Smooth muscle cell of the brain vasculature (primary cell): Measurements from ENCODE around the gene RHOU.
"Not testable (repeated sequence)": the region's sequence is repeated elsewhere in the genome, so short reads cannot be mapped to it uniquely, and the experiment has no call there.

Source experiments
- DNase-seq: peaks from one replicate; pipeline ENCODE4 v3.0.0-alpha.2; 2012; ENCODE audit warnings: low read depth, low spot score

RHOU gene

DNA sequence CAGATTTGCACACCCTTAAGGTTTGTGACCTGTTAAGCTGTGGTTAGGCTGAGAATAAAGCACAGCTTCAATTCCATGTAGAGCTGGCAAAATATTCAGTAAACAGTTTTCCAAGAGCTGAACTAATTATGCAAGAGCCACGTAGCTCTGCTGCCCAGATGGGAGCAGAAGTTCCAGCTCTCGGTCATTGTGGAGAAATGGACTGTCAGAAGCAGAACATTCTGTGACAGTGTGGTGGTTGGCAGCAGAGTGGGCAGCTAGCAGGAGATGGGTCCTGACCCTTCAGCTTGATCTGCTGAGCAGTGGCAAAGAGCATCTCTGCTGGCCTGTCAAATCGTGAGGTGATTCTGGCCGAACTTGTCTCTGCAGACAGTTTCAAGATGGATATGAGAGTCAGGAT is 23.2 kb downstream of the RHOU start:
- DNase-seq: no peak

DNA sequence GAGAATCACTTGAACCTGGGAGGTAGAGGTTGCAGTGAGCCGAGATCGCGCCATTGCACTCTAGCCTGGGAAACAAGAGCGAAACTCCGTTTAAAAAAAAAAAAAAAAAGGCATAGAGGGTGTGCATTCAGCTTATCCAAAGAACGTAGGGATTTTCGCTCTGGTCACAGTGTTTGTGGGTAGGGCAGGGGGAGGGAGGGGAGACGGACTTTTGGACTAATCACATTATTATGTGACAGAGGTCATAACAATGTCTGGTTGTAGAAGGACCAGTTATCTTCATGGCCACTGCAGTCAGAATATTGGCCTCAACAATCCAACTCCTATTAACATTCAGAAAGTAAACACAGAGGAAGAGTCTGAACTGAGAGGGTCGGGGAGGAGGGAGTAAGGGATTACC is 25.7 kb downstream of the RHOU start:
- no peak for DNase-seq

DNA sequence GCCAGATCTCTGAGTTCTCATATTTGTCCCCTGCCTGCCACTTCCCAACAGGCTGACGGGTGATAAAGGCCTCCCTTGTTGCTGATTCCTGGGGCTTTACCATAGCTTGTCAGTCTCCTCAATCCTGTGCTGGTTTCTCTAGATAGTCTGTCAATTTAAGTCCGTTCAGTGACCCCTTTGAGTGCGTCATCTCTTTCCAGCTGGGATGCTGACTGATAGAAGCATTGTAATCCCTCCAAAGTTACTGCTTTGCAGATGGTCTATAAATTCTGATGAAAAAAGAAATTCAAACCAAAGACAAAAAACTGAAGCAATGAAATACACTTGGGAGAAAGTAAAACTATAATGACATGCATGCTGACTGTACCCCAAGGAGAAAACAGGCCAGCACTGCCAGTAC is 28.3 kb downstream of the RHOU start:
- no peak for DNase-seq

DNA sequence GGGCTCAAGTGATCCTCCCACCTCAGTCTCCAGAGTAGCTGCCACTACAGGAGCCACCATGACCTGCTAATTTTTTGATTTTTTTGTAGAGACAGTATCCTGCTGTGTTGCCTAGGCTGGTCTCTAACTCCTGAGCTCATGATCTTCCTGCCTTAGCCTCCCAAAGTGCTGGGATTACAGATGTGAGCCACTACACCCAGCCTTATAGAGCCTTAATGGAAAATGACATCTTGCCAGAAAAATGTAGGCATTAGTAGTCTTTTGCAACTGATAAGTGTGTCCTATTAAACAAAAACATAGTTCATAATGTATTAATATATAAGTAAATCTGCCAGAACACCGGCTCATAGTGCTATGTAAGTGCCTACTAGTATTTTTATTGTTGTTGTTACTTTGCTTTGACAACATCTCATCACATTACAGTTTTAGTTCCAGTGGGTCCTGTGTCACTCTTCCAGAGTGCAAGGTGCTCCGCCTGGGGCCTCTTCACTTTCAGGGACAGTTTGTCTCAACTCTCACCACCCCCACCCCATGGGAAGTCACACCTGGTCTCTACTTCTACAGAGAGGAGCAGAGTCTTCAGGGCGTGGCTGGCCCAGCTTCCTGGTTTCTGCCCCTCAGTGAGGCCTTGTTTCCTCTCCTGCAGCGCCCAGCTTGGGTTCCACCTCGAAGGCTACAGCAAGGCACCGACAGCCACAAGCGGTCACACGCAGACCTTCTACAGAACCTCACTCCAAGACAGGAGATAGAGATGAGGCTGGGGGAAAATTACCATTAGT is 30.1 kb downstream of the RHOU start:
- DNase-seq: no peak

DNA sequence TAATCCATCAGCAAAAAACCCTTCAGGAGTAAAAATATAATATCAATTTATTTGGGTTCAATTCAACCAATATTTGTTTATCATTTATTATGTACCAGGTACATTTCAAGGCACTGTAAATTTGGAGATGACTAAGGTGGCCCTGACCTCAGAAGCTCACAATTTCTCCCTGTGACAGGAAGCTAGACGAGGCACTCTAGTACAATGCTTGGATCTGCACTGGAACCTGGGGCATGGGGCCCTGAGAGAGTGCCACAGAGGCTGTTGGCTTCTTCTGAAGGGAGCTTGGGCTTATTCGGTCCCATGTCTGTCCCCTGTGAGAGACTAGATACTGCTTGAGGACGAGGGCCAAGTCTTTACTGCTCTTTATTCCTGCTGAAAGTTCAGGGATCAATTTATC is 31.5 kb downstream of the RHOU start:
- DNase-seq: no peak

DNA sequence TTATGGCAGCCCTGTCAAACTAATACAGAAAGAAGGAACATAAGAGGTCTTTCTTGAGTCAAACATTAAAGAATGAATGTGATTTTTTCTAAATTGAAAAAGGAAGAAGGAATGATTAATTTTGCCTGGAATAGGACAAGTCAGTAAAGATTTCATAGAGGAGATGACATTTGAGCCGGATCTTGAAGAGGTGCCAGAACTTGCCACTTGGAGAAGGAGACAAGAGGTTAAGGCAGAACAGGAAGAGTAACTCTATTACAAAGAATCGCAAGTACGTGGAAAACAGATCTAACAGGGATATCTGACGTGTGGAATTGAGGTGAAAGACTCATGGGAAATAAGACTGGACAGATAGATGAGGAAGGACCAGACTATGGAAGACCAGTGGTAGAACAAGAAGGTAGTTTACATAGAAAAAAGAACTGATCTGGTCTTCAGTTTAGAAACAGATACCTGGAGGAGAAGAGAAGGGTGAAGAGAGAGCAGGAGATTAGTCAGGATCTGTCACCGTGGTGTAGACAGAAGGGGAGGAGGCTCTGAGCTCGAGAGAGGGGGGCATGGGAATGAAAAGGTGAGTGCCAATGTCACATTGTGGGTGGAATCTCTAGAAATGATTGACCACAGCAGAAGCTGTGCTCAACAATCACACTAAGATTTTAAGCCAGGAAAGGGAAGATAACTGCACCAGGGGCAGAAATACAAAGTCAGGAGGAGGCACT is 32.5 kb downstream of the RHOU start:
- DNase-seq: no peak

DNA sequence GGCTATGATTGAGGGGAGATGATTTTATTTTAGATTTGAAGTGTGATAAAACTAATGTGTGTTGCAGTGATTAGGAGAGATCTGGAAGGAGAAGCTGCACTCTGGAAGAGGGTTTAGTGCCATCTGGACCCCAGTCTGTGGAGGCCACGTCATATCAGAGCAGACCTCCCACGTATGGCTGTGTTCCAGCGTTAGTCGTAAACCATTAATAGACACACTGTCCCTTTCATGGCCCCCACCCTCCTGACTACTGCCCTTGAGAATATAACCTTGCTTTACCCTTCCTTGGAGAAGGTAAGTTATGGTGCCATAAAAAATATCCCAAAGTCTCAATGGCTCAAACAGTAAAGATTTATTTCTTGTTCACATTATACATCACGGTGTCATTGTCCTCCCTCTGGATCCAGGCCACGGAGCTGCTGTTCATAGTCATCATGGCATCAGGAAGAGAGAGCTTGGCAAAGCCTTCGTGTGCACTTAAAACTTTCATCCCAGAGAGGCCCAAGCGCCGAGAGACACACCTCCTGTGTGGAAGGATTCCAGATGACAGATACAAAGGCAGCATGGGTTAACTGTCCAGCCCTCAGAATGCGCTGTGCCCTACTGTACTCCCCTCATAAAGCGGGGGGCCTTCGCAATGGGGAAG is 33.2 kb downstream of the RHOU start:
- no peak for DNase-seq

DNA sequence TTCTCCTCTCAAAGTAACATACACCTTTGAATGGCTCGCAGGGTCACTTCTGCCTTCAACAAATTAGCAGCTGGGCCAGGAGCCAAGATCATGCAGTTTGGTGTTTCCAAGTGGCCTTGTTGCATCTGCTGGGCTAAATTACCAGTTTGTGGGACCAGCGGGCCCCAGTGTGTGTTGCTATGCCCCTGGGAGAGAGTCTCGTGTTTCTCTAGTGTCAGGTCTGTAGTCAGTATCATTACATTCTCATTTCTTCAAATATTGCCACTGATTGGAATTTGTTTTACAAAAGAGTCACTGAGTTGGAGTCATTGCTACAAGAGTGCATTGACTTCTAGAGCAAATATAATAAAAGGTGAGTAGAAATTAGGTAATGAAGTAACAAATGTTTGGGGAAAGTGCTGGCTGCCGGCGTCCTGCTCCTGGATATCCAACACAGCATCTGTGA is 35.5 kb downstream of the RHOU start:
- no peak for DNase-seq

DNA sequence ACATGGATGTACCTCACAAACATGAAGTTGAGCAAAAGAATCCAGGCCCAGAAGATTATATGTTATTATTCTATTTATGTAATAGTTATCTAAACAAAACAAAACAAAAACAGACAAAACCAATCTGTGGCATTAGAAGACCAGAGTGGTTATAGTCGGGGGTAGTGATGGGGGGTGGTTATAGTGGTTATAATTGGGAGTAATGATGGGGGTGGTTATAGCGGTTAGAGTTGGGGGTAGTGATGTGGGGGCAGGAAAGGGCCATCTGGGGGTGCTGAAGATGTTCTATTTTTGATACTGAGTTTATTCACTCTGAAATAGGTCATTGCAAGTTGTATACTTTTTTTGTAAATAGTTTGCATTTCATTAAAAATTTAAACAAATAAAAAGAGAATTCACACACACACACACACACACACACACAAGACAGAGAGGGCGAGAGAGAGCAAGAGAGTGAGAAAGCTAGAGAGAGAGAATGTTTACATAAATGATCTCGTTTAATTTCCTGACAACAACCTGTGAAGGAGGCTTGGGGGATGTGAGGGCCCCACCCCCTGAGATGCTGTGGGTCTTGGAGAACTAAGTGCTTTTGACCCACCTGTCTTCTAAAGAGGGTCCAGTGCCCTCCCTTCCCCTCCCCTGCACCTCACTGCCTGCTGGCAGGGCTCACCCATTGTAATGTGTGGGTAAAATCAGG is 37.4 kb downstream of the RHOU start:
- no peak for DNase-seq

DNA sequence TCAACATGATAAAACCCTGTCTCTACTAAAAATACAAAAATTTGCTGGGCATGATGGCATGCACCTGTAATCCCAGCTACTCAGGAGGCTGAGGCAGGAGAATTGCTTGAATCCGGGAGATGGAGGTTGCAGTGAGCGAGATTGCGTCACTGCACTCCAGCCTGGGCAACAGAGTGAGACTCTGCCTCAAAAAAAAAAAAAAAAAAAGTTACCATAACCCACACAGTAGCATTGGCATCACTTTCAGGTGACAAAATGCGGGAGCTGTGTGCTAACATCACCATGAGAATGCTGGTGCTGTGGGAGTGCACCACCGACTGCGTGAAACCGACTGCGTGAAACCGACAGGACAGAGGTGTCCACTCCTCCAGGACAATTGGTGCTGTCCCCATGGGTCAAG is 40.7 kb downstream of the RHOU start:
- DNase-seq: not testable (repeated sequence)

DNA sequence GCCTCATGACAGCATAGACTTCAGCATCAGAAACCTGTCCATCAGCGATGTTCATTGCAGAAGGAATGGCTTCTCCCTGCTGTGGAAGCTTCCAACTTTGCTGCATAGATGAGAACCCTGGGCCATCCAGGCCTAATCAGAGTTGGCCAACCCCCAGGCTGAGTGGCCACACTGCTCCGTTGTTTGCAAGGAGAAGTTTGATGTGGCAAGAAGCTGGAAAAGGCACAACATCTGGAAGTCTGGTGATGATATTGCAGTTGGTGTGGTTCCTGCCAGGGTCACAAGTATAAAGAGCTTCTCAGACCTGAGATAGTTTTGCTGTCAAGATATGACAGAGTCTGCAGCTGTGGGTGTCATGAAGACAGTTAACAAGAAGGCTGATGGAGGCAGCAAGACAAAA is 41.2 kb downstream of the RHOU start:
- DNase-seq: no peak

DNA sequence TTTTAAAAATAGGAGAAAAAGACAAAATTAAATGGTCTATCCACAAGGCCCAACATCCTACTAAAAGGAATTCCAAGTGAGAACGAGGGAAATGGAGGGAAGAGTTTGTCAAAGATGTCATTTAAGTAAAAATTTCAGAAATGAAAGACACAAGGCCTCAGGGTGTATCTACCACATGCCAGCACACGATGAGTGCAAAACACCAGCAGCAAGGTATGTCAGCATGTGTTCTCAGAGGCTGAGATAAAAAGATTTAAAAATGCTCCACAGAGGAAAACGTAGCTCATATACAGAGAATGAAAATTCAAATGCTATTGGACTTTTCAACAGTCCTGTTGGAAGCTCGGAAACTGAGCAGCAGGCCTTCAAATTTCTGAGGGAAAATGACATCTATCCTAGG is 42.0 kb downstream of the RHOU start:
- DNase-seq: no peak

DNA sequence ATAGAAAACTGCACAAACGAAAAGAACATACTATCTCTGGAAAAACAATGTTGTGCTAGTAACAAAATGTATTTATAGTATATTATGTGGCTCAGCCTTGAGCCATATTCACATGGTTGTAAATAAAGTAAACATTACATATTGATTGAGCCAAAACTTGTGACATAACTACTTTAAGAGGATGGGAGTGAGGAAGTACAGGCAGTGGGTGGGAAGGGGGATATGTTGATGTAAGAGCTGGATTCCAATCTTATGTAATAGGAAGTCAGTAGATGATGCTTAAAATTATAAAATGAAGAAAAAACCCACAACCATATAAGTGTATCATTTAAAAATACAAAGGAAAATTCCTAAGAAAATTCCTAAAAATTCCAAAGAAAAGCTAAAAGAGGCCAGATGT is 42.7 kb downstream of the RHOU start:
- no peak for DNase-seq

DNA sequence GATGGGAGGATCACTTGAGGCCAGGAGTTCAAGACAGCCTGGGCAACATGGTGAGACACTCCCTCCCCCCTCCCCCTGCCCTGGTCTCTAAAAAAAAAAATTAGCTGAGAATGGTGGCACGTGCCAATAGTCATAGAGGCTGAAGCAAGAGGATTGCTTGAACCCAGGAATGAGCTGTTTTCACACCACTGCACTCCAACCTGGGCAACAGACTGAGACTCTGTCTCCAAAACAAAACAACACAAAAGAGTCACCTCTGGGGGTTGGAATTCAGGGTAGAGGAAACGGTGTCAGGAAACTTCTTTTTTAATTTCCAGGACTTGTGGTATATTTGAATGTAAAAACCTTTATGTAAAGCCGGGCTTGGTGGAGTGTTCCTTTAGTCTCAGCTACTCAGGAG is 43.2 kb downstream of the RHOU start:
- no peak for DNase-seq

DNA sequence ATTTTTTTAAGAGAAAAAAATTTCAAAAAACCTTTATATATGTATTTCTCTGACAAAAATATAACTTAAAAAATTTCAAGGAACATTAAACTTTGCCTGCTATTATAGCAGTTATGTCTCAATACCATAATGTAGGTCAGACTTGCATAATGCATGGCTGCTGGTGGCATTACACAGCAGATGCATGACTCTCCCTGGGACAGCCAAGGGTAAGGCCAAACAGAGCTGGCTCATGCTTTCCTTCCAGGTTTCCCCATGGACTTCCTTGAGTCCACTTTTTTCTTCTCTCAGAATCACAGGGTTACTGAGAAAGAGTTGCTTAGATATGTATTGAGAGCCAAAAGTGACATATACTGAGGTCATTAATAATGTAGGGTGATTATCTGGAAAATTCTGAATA is 43.7 kb downstream of the RHOU start:
- no peak for DNase-seq

DNA sequence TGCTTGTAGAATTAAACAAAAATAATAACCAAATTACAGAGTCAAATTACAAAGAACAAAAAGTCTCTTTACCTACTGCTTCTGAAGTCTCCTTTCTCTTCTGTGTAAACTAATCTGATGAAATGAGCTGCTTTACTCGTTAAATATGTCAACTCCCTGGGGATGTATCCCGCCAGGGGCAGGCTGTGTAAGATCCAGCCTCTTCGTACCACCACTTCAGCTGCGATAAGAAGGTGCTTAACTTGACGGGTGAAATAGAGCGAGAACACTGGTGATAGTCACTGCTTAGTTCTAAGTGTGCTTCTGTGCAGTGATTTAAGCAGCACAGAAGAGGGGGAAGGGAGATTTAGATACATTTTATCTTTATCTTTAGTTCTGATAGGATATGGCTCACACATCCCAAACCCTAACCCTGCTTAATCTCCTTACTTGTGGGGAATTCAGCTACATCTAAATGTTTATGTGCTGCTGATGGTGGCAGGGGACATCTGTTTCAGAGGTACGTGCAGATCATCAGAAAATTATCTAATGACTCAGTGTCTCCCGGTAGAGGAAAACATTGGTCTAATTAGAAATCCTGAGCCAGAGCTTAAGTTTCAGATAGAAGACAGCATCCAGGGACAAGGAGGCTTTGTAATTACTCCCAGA is 46.0 kb downstream of the RHOU start:
- no peak for DNase-seq

DNA sequence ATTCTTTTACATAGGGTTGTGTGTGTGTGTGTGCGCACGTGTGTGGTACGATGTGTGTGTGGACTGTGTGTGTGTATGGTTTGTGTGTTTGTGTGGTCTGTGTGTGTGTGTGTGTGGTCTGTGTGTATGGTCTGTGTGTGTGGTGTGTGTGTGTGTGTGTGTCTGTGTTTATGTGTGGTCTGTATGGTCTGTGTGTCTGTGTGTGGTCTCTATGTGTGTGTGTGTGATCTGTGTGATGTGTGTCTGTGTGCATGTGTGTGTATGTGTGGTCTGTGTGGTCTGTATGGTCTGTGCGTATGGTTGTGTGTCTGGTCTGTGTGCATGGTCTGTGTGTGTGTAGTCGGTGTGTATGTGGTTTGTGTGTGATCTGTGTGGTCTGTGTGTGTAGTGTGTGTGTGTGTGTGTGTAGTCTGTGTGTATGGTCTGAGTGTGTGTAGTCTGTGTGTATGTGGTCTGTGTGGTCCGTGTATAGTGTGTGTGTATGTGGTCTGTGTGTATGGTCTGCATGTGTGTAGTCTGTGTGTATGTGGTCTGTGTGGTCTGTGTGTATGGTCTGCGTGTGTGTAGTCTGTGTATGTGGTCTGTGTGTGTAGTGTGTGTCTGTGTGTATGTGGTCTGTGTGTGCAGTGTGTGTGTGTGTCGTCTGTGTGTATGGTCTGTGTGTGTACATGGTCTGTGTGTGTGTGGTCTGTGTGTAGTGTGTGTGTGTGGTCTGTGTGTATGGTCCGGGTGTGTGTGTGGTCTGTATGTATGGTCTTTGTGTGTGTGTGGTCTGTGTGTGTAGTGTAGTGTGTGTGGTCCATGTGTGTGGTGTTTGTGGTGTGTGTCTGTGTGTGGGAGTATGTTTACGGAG is 46.8 kb downstream of the RHOU start:
- DNase-seq: no peak

DNA sequence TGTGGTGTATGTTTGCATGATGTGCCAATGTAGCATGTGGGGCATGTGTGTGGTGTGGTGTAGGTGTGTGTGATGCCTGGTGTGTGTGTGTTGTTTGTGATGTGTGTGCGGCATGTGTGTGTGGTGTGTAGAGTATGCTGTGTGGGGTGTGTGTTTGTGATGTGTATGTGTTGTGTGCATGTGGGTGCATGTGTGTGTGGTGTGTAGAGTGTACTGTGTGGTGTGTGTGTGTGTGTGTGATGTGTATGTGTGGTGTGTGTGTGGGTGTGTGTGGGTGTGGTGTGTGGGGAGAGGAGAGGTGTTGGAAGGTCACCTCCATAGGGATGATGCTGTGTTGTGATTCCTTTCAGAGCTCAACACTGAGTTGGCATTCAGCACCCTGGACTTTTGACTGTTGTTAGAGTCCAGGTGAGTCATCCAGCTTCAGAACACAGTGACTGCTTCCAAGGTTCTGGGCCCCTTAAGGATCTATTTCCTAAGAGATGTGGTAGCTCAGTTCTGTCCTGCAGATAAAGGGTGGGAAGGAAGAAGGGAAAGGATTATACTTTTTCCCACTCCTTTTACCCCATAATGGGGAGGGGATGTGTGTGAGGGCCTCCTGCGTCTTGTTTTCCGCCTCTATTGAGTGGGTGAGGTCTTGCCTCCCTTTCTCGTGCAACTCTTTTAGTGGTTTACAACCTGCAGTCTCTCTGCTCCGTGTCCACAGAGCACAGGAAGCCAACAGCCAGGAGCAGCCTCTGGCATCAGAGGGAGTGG is 47.6 kb downstream of the RHOU start:
- DNase-seq: no peak

DNA sequence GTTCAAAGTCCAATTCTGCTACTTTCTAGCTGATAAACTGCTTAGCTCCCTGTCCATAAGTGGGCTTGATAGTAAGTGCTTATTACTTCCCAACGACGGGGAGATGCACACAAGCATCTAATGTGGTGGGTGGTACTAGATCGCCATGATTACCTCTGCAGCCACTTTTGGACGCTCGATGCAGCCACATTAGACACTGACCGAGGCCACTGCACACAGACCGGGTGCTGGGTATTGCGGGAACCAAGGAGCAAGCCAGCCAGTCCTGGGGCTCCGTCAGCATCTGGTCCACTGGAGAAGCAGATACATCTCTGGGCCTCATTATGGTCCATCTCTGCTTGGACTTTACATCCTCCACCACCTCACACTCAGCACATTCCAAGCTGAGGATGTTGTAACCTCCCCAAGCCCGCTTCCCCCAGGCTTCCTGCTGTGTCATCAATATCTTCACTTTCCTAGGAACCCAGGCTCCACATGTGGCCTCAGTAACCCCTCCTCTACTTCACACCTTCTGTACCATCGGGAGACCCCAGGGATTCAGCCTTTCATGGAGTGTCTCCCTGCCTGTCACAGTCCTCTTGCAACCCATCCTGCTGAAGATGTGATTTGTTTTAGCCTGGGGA is 48.2 kb downstream of the RHOU start:
- DNase-seq: no peak

DNA sequence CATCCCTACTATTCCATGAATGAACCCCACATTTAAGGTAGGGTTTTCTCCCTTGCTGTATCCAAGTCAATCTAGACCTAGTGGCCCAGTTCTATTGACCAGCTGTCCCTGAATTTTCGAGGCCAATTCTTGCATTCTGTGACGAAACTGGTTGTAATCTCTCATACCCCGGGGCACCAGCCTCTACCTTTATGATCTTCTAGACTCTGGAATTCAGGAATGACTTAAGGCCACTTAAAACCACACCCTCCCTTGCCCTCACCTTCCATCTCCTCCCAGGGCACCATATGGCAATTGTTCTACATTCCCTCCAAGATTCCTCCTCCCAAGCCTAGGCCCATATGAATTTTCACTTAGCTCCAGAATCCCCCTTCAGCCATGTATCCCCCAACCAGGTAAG is 48.9 kb downstream of the RHOU start:
- DNase-seq: no peak
